Vagina (tissue), 2 donors: ENCODE measurements around the gene MPST. TPM values are rescaled to one million over a fixed set of nuclear protein-coding genes. Genes with fewer than 3 reads are reported as not detected.

Experiments used
- DNase-seq, 2 donors: peaks; one replicate each; pipeline ENCODE4 v3.0.0-alpha.2; 2017; ENCODE audit errors: extremely low spot score in 2 of 2
- H3K27ac ChIP-seq: fragments of 200-600 bp; sonication (generic); one replicate; pipeline ENCODE4 v1.5.1; 2019
- H3K27me3 ChIP-seq: fragments of 200-600 bp; sonication (generic); one replicate; pipeline ENCODE4 v1.5.1; 2019
- H3K36me3 ChIP-seq, 2 donors: fragments of 200-600 bp; sonication (generic); one replicate each; pipeline ENCODE4 v1.5.1; 2017 to 2019
- H3K4me1 ChIP-seq: fragments of 200-600 bp; sonication (generic); one replicate; pipeline ENCODE4 v1.5.1; 2019
- H3K4me3 ChIP-seq, 2 donors: fragments of 200-600 bp; sonication (generic); 1 replicate in 1 of 2; 2 replicates in 1 of 2; pipeline ENCODE4 v1.5.1; 2016 to 2019
- H3K9me3 ChIP-seq: fragments of 200-600 bp; sonication (generic); one replicate; pipeline ENCODE4 v1.5.1; 2019
- CTCF ChIP-seq, 3 experiments: fragments of 450-650 bp in 2 of 3; fragments of 200-600 bp in 1 of 3; sonication (generic) in 1 of 3; IDR thresholded peaks; one replicate each; pipeline ENCODE4 v1.5.1; 2017 to 2019; ENCODE audit warnings: antibody characterized with exemption in 3 of 3, mild to moderate bottlenecking in 2 of 3, moderate library complexity in 2 of 3
- POLR2A ChIP-seq, 2 donors: fragments of 450-650 bp; IDR thresholded peaks; one replicate each; pipeline ENCODE4 v1.6.1; 2017; ENCODE audit warnings: antibody characterized with exemption in 2 of 2, mild to moderate bottlenecking in 2 of 2, moderate library complexity in 2 of 2
- POLR2AphosphoS5 ChIP-seq, 2 donors: sonication (generic); formaldehyde crosslinking; IDR thresholded peaks; one replicate each; pipeline ENCODE4 v1.9.0; 2017; ENCODE audit warnings: antibody characterized with exemption in 2 of 2, mild to moderate bottlenecking in 2 of 2, low read depth in 1 of 2; ENCODE audit not compliant: insufficient read depth in 1 of 2
- intact Hi-C: fragments of 100-400 bp; cut with DNase I; formaldehyde crosslinking; loops from one replicate; pipeline ENCODE4 v1.15.1; 2023
- total RNA-seq: library from RNA; depleted of rRNA; stranded (reverse); fragments of >200 nt; gene quantifications from one replicate; pipeline ENCODE4 v1.2.3, GENCODE V29; 2016

The MPST gene
- total RNA-seq, 1 donor from 2014 or later: 126 TPM

- H3K4me3 ChIP-seq: no peak overlapping the region
- DNase-seq: no peak
- peaks cover 0 to 40% of the 10 kb centered on the region in 2 donors for H3K36me3 ChIP-seq
- H3K27ac ChIP-seq: no peak overlapping the region
- no peaks in the 10 kb centered on the region for H3K9me3 ChIP-seq
- no peak for TF ChIP-seq POLR2A (IDR thresholded peaks at IDR 0.05)
- no peak for TF ChIP-seq POLR2AphosphoS5 (IDR thresholded peaks at IDR 0.05; ENCODE audit: insufficient read depth in 1 of 2, low read depth in 1 of 2)
- no peak for TF ChIP-seq CTCF (IDR thresholded peaks at IDR 0.05)
- peaks cover 35% of the 10 kb centered on the region for H3K4me1 ChIP-seq
- H3K27me3 ChIP-seq: no peaks in the 10 kb centered on the region
- intact Hi-C loops: no loop called here
Observed at GRCh38 chr22:37024339-37025157, 5.0 kb downstream of the MPST start.

GRCh38 chr22:37025500-37026070, 6.0 kb downstream of the MPST start:
- peaks cover 0 to 46% of the 10 kb centered on the region in 2 donors for H3K36me3 ChIP-seq
- DNase-seq: no peak
- no peak overlapping the region for H3K27ac ChIP-seq
- TF ChIP-seq POLR2AphosphoS5 (IDR thresholded peaks at IDR 0.05; ENCODE audit: insufficient read depth in 1 of 2, low read depth in 1 of 2): no peak
- no peak for TF ChIP-seq CTCF (IDR thresholded peaks at IDR 0.05)
- TF ChIP-seq POLR2A (IDR thresholded peaks at IDR 0.05): no peak
- intact Hi-C loops: no loop called here
- no peaks in the 10 kb centered on the region for H3K9me3 ChIP-seq
- no peaks in the 10 kb centered on the region for H3K27me3 ChIP-seq
- no peak overlapping the region for H3K4me3 ChIP-seq
- peaks cover 31% of the 10 kb centered on the region for H3K4me1 ChIP-seq

GRCh38 chr22:37026325-37026724, 6.8 kb downstream of the MPST start:
- no peak overlapping the region for H3K4me3 ChIP-seq
- no peak for DNase-seq
- intact Hi-C loops: no loop called here
- H3K27me3 ChIP-seq: no peaks in the 10 kb centered on the region
- peaks cover 0 to 46% of the 10 kb centered on the region in 2 donors for H3K36me3 ChIP-seq
- no peak for TF ChIP-seq POLR2AphosphoS5 (IDR thresholded peaks at IDR 0.05; ENCODE audit: insufficient read depth in 1 of 2, low read depth in 1 of 2)
- TF ChIP-seq POLR2A (IDR thresholded peaks at IDR 0.05): no peak
- no peak for TF ChIP-seq CTCF (IDR thresholded peaks at IDR 0.05)
- peaks cover 24% of the 10 kb centered on the region for H3K4me1 ChIP-seq
- H3K9me3 ChIP-seq: no peaks in the 10 kb centered on the region
- no peak overlapping the region for H3K27ac ChIP-seq

- intact Hi-C loops: no loop called here
- TF ChIP-seq POLR2A (IDR thresholded peaks at IDR 0.05): no peak
- Histone ChIP-seq H3K36me3 (peaks cover 0 to 46% of the 10 kb centered on the region in 2 donors), H3K4me3 (no peak overlapping the region), H3K27me3 (no peaks in the 10 kb centered on the region), H3K9me3 (no peaks in the 10 kb centered on the region), H3K4me1 (peaks cover 18% of the 10 kb centered on the region), H3K27ac (no peak overlapping the region)
- no peak for DNase-seq
Observed at GRCh38 chr22:37027556-37027955, 8.0 kb downstream of the MPST start.

GRCh38 chr22:37028692-37029674, 9.4 kb downstream of the MPST start:
- H3K27me3 ChIP-seq: no peaks in the 10 kb centered on the region
- no peak overlapping the region for H3K4me3 ChIP-seq
- no peak for TF ChIP-seq CTCF (IDR thresholded peaks at IDR 0.05)
- no peak for TF ChIP-seq POLR2A (IDR thresholded peaks at IDR 0.05)
- no peak for TF ChIP-seq POLR2AphosphoS5 (IDR thresholded peaks at IDR 0.05; ENCODE audit: insufficient read depth in 1 of 2, low read depth in 1 of 2)
- H3K36me3 ChIP-seq: peaks cover 0 to 46% of the 10 kb centered on the region in 2 donors
- no peaks in the 10 kb centered on the region for H3K9me3 ChIP-seq
- H3K27ac ChIP-seq: no peak overlapping the region
- peaks cover 26% of the 10 kb centered on the region for H3K4me1 ChIP-seq
- intact Hi-C loops: no loop called here
- no peak for DNase-seq
